ENCODE results near the gene PTPRG.
"Not testable (repeated sequence)": the region's sequence is repeated elsewhere in the genome, so short reads cannot be mapped to it uniquely, and the experiment has no call there.

Gene PTPRG

DNA sequence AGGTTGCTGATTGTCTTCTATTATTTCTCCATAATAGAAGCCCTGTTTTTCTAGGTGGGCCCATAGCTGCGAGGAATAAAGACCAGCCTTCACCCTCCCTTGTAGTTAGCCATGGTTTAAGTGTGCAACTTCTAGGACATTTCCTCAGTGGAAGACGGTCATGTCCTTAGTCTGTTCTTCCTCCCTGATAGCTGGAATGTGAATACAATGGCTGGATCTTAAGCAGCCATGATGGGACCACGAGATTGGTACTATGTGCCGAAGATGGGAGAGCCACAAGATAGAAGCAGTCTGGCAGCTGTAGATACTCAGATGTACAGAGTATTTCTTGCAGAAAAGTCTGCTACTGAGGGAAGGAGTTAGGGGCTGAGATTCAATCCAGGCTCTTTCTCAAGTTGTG, 152.9 kb downstream of the PTPRG start:
- H3K27ac ChIP-seq: no peak overlapping the region
- TF ChIP-seq ZFX (IDR thresholded peaks at IDR 0.05): no peak
- TF ChIP-seq, protein P1, sequence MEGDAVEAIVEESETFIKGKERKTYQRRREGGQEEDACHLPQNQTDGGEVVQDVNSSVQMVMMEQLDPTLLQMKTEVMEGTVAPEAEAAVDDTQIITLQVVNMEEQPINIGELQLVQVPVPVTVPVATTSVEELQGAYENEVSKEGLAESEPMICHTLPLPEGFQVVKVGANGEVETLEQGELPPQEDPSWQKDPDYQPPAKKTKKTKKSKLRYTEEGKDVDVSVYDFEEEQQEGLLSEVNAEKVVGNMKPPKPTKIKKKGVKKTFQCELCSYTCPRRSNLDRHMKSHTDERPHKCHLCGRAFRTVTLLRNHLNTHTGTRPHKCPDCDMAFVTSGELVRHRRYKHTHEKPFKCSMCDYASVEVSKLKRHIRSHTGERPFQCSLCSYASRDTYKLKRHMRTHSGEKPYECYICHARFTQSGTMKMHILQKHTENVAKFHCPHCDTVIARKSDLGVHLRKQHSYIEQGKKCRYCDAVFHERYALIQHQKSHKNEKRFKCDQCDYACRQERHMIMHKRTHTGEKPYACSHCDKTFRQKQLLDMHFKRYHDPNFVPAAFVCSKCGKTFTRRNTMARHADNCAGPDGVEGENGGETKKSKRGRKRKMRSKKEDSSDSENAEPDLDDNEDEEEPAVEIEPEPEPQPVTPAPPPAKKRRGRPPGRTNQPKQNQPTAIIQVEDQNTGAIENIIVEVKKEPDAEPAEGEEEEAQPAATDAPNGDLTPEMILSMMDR (conservative IDR thresholded peaks at IDR 0.05): no peak

DNA sequence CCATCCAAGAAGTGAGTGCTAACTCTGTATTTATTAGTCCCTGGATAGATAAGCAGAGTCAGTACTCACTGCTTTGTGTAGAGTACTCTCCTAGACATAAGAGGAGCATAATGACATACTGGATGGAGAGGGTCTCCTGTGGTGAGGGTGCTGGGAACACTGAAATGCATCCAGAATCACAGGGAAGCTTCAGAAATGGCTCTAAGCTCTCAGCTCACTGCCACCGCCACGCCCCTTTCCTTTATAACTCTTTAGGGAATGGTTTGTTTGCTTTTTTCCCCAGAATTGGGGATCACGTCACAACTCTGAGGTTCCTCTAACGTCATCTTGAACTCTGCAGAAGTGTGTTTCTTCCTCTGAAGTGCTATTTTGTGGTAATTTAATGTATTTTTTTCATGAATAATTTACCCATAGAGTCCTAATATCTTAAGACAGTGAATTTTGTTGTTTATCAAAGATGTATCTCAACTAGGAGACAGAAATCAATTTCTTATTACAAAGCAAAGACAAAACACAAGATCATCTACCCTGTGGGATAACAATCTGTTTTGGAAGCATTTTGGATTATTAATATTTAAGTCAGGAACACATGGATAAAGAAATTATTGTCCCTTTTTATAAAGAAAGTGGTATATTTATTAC, 154.6 kb downstream of the PTPRG start:
- H3K27ac ChIP-seq: no peak overlapping the region
- TF ChIP-seq, protein P1 (conservative IDR thresholded peaks at IDR 0.05): no peak
- TF ChIP-seq ZFX (IDR thresholded peaks at IDR 0.05): no peak

DNA sequence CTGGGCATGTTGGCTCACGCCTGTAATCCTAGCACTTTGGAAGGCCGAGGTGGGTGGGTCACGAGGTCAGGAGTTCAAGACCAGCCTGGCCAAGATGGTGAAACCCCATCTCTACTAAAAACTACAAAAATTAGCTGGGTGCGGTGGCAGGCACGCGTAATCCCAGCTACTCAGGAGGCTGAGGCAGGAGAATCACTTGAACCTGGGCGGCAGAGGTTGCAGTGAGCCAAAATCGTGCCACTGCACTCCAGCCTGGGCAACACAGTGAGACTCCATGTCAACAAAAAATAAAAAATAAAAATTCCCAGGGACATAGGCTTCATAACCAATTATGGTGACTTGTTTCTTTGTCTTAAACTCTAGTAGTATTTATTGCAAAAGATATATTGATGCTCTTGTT, 155.3 kb downstream of the PTPRG start:
- not testable (repeated sequence) for H3K27ac ChIP-seq

DNA sequence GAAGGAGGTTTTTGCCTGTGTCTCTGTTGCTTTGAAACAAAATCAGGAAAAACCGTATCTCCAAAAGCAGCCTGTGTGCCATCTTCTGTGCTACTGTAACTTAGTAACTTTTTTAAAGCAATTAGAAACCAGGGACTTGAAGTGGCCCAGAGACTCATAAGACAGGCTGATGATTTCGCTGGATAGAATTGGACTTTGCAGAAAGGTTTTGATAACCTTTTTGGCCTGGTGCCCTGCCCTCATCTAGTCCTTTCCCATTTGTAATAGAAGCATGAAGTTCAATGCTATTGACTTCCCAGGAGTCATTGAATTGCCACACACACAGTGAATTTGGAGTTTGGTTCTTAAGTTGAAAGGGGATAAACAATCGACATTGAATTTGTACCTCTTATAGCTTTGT, 157.2 kb downstream of the PTPRG start:
- H3K27ac ChIP-seq: no peak overlapping the region
- TF ChIP-seq, protein P1 (conservative IDR thresholded peaks at IDR 0.05): no peak
- no peak for TF ChIP-seq ZFX (IDR thresholded peaks at IDR 0.05)

DNA sequence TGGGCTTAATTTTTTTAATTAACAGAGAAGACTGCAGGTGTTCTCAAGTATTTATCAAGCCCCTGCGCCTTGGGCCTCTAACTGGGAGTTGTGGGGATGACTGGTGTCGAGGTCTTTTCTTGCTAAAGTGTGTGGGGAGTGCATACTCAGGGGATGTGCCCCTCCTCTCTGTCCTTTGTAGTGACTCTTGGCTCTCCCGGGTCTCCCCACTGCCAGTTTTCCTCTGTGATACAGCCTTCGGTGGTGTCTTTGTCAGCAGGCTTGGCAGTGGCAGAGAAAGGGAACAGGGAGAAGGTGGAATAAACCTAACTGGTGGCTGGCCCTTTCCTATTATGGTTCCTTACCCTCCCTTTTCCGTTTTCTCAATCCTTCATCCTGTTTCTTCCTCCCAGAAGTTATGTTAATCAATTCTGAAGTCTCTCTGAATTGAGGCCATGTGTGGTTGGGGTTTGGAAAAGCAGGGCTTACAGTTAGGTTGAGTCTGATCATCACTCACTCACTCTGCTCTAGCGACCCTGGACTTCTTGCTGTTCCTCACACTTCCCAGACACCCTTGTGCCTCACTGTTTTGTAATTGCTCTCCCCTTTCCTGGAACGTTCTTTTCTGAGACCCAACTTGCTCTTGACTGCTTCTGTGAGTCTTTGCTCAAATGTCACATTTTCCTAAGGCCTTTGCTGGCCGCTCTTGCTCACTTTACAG, 158.1 kb downstream of the PTPRG start:
- no peak overlapping the region for H3K27ac ChIP-seq
- TF ChIP-seq, protein P1 (conservative IDR thresholded peaks at IDR 0.05): no peak
- TF ChIP-seq ZFX (IDR thresholded peaks at IDR 0.05): no peak

DNA sequence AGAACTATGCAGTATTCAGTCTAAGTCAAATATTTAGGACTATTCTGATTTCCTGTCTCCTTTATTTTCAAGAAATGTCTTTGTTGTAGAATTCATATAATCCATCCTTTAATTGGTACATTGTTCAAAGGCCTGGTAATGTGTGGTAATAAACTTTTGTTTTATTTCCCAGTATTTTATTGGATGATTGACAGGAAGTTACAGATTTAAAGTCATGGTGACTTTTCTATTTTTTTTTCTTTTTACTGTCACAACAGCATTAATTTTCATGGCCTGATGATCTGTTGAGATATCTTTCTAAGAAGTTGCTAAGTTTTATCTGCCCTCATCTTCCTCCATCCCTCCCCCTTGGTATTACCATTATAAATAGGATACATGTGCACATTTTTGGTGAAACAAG, 161.7 kb downstream of the PTPRG start:
- TF ChIP-seq, protein P1 (conservative IDR thresholded peaks at IDR 0.05): no peak
- TF ChIP-seq ZFX (IDR thresholded peaks at IDR 0.05): no peak
- H3K27ac ChIP-seq: no peak overlapping the region

DNA sequence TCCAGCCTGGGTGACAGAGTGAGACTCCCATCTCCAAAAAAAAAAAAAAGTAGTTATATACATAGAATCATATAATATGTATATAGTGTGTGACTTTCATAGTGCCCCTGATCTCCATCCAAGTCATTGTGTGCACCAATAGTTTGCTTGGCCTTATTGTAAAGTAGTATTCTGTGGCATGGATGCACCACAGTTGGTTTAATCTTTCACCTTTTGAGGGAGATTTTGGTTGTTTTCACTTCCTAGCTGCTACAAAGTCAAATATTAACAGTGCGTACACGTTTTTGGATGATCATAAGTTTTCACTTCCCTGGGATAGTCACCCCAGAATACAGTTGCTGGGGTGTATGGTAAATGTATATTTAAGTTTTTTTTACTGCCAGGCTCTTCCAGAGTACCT, 162.8 kb downstream of the PTPRG start:
- TF ChIP-seq, protein P1 (conservative IDR thresholded peaks at IDR 0.05): no peak
- no peak for TF ChIP-seq ZFX (IDR thresholded peaks at IDR 0.05)
- no peak overlapping the region for H3K27ac ChIP-seq

DNA sequence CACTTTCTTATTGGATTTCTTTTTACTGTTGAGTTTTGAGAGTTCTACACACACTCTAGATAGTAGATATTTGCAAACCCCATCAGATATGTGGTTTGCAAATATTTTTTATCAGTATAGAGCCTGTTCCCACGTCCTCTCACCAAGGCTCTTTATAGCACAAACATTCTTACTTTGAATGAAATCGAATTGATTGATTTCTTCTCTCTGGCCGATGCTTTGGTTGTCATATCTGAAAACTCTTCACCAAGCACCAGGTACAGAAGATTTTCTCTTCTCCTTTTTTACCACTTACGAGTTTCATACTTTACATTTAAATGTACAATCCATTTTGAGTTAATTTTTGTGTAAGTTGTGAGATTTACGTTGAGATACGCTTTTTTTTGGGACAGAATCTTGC, 163.4 kb downstream of the PTPRG start:
- TF ChIP-seq ZFX (IDR thresholded peaks at IDR 0.05): no peak
- TF ChIP-seq, protein P1 (conservative IDR thresholded peaks at IDR 0.05): no peak
- H3K27ac ChIP-seq: no peak overlapping the region
